ENCODE results near the gene TMOD3. TPM values are rescaled to one million over a fixed set of nuclear protein-coding genes. Genes with fewer than 3 reads are reported as not detected.
A peak's percentile ranks its signal among the peaks of the same experiment; 100 is the strongest.

The TMOD3 gene
- total RNA-seq, 1 donor from 2014 or later: 29.2 TPM

DNA sequence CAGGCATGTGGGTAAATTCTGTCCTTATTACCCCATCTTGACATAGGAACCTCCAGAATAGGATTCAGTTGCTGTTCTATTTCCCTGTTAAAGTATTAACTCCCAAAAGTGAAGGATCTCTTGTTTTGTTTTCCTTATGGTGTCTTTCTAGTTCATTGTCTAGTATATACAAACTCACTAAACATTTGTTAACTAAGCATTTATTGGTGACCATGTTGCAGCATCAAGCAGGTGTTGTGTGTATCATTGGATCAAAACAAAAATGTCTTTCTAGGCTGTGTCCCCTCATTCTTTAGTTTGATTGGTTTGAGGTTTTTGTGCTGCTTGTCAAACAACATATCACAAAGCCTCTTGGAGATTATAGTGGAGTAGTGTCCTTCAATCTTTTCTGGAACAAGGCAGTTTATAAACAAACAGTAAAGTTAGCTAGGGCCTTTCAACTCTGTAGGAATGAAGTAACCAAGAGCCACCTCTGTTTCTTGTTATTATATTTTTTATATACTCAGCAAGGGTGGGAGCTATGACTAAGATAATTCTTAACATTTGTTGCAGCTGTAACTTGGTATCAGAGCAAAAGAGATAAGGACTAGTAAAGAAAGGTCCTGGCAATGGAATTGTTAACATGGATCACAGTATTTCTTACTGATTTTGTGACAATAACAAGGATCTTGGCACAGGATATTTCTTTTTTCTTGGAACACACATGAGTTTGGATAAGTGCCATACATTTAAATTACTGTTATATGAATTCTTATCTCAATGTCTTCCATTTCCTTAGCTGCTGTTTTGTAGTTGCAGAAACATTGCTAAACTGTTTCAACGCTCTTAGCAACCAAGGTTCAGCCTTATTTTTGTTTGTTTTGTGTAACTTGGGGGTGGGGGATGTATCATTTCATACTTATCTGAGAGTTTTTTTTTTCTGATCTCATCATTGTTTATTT is 49.3 kb downstream of the TMOD3 start:
- no peak for DNase-seq
- H3K27ac Mint-ChIP-seq (ENCODE audit: unreplicated experiment): no peak overlapping the region

DNA sequence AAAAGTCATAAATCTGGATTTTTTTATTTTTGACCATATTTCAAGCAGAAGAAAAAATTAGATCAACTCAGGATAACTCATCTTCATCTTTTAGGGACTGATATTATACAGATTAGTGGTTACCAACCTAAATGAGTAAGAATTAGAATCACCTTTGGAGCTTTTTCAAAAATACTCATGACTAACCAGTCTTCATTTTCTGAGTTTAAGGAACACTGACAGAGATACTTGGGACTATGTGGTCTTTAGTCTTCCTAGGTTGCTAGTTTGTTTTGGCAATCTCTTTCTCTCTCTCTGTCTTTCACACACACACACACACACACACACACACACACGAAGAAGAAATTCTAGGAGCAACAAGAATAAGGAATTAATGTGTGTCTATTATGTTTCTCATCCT is 50.1 kb downstream of the TMOD3 start:
- no peak overlapping the region for H3K27ac Mint-ChIP-seq (ENCODE audit: unreplicated experiment)
- H3K4me3 Mint-ChIP-seq (ENCODE audit: unreplicated experiment): no peak overlapping the region
- no peaks in the 10 kb centered on the region for H3K36me3 Mint-ChIP-seq (ENCODE audit: unreplicated experiment)
- H3K9me3 Mint-ChIP-seq (ENCODE audit: unreplicated experiment): no peaks in the 10 kb centered on the region
- TF ChIP-seq, protein P1, sequence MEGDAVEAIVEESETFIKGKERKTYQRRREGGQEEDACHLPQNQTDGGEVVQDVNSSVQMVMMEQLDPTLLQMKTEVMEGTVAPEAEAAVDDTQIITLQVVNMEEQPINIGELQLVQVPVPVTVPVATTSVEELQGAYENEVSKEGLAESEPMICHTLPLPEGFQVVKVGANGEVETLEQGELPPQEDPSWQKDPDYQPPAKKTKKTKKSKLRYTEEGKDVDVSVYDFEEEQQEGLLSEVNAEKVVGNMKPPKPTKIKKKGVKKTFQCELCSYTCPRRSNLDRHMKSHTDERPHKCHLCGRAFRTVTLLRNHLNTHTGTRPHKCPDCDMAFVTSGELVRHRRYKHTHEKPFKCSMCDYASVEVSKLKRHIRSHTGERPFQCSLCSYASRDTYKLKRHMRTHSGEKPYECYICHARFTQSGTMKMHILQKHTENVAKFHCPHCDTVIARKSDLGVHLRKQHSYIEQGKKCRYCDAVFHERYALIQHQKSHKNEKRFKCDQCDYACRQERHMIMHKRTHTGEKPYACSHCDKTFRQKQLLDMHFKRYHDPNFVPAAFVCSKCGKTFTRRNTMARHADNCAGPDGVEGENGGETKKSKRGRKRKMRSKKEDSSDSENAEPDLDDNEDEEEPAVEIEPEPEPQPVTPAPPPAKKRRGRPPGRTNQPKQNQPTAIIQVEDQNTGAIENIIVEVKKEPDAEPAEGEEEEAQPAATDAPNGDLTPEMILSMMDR (IDR thresholded peaks at IDR 0.05; ENCODE audit: partially characterized antibody, unreplicated experiment): no peak
- DNase-seq: no peak
- peaks cover 15% of the 10 kb centered on the region for H3K4me1 Mint-ChIP-seq (ENCODE audit: low read depth, unreplicated experiment)
- no peaks in the 10 kb centered on the region for H3K27me3 Mint-ChIP-seq (ENCODE audit: unreplicated experiment)

More for the DNA sequence above, 49.3 kb downstream of the TMOD3 start:
- Mint-ChIP-seq H3K9me3 (ENCODE audit: unreplicated experiment) (no peaks in the 10 kb centered on the region), H3K36me3 (ENCODE audit: unreplicated experiment) (no peaks in the 10 kb centered on the region), H3K4me3 (ENCODE audit: unreplicated experiment) (no peak overlapping the region), H3K4me1 (ENCODE audit: low read depth, unreplicated experiment) (peaks cover 14% of the 10 kb centered on the region), H3K27me3 (ENCODE audit: unreplicated experiment) (no peaks in the 10 kb centered on the region)
- TF ChIP-seq, protein P1 (IDR thresholded peaks at IDR 0.05; ENCODE audit: partially characterized antibody, unreplicated experiment): no peak

DNA sequence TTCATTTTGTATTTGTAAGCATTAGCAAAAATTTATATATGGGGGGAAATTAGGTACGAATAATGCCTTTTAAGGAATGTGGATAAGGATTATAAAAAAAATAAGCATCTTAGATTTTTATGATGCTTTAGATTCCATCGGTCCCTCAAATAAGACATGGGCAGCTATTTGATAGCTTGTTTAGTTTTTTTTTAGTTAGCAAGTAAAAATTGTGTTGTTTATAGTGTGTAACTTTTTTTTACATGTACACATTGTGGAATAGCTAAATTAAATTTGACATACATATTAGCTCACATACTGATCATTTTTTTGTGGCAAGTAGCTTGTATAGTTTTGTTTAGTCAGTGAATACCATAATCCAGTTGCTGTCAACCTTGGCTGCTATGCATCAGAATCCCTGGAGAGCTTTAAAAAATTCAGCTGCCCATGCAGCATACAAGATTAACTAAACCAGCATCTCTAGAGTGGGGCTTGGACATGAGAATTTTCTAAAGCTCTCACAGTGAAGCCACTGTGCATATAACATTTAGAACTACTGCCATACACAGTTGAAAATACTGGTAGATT is 53.9 kb downstream of the TMOD3 start:
- Mint-ChIP-seq H3K27ac (ENCODE audit: unreplicated experiment) (no peak overlapping the region), H3K4me3 (ENCODE audit: unreplicated experiment) (no peak overlapping the region), H3K4me1 (ENCODE audit: low read depth, unreplicated experiment) (peaks cover 7% of the 10 kb centered on the region), H3K36me3 (ENCODE audit: unreplicated experiment) (no peaks in the 10 kb centered on the region), H3K9me3 (ENCODE audit: unreplicated experiment) (peaks cover 6% of the 10 kb centered on the region), H3K27me3 (ENCODE audit: unreplicated experiment) (peaks cover 6% of the 10 kb centered on the region)
- DNase-seq: no peak
- TF ChIP-seq, protein P1 (IDR thresholded peaks at IDR 0.05; ENCODE audit: partially characterized antibody, unreplicated experiment): no peak

DNA sequence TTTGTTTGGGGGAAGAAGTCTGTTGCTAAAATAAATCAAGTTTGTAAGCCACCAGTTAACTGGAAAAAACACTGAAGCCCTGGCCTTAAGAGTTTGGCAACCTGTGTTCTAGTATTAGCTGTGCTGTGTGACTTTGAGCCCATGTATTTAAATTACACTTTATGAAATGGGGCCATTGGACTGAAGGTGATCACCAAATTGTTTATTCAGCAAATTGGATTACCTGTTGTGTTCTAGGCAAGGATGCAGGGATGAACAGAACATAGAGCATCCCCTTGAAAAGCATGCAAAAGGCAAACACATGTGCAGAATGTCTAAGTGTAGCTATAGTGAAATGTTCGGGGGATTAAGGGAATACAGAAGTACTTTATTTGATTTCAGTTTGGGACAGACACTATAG is 54.6 kb downstream of the TMOD3 start:
- DNase-seq: no peak
- Mint-ChIP-seq H3K4me3 (ENCODE audit: unreplicated experiment) (no peak overlapping the region), H3K9me3 (ENCODE audit: unreplicated experiment) (peaks cover 6% of the 10 kb centered on the region), H3K4me1 (ENCODE audit: low read depth, unreplicated experiment) (peaks cover 7% of the 10 kb centered on the region), H3K27ac (ENCODE audit: unreplicated experiment) (peak overlapping the region; percentile 44), H3K36me3 (ENCODE audit: unreplicated experiment) (no peaks in the 10 kb centered on the region), H3K27me3 (ENCODE audit: unreplicated experiment) (peaks cover 6% of the 10 kb centered on the region)
- TF ChIP-seq, protein P1 (IDR thresholded peaks at IDR 0.05; ENCODE audit: partially characterized antibody, unreplicated experiment): no peak
